H1 (cell line): Measurements from ENCODE around the gene TMEM140. TPM values are rescaled to one million over a fixed set of nuclear protein-coding genes. Genes with fewer than 3 reads are reported as not detected.

Source experiments
- CTCF ChIA-PET: fragments of 300-600 bp; sonication (Branson Sonifier 250); formaldehyde crosslinking; loops from one replicate; lab custom pipeline; 2021; ENCODE audit not compliant: partially characterized antibody; lab: Charles Lee
- POLR2A ChIA-PET: fragments of 300-600 bp; sonication (Branson Sonifier 250); formaldehyde crosslinking; loops from one replicate; lab custom pipeline; 2021; ENCODE audit warnings: inconsistent platforms; ENCODE audit not compliant: partially characterized antibody; lab: Charles Lee
- DNase-seq, 2 experiments: peaks; one replicate each; pipeline versions ENCODE4 v3.0.0 to v3.0.0-alpha.2; 2010 to 2022; ENCODE audit warnings: low spot score in 2 of 2, low read depth in 1 of 2, mixed read lengths in 1 of 2
- FAIRE-seq: peaks from 2 replicates; lab custom pipeline; 2011; peaks lifted over from hg19 to GRCh38; lab: Jason Lieb, UNC
- H2AFZ ChIP-seq: 2 replicates; pipeline ENCODE4 v1.8.1; 2012; ENCODE audit warnings: low read length, inconsistent platforms
- H2AK5ac ChIP-seq: 2 replicates; pipeline ENCODE4 v1.6.1; 2013; ENCODE audit warnings: low read depth, low read length
- H2BK120ac ChIP-seq: replicated peaks from 2 replicates; pipeline ENCODE3; 2013; ENCODE audit warnings: low read depth, low read length, inconsistent platforms
- H2BK12ac ChIP-seq: 2 replicates; pipeline ENCODE4 v1.6.1; 2013; ENCODE audit warnings: low read depth, low read length
- H2BK15ac ChIP-seq: 2 replicates; pipeline ENCODE4 v1.6.1; 2013; ENCODE audit warnings: low read length
- H2BK20ac ChIP-seq: 2 replicates; pipeline ENCODE4 v1.6.1; 2013; ENCODE audit warnings: low read length
- H2BK5ac ChIP-seq: 2 replicates; pipeline ENCODE4 v1.6.1; 2013; ENCODE audit warnings: low read depth, low read length
- H3K14ac ChIP-seq: 2 replicates; pipeline ENCODE4 v1.6.1; 2013; ENCODE audit warnings: inconsistent platforms; ENCODE audit not compliant: insufficient read length
- H3K18ac ChIP-seq: 2 replicates; pipeline ENCODE4 v1.6.1; 2013; ENCODE audit warnings: low read length; ENCODE audit errors: extremely low read depth
- H3K23ac ChIP-seq: 2 replicates; pipeline ENCODE4 v1.6.1; 2013; ENCODE audit warnings: inconsistent platforms; ENCODE audit not compliant: insufficient read length
- H3K23me2 ChIP-seq: 2 replicates; pipeline ENCODE4 v1.6.1; 2013; ENCODE audit warnings: low read depth, low read length
- H3K27ac ChIP-seq: 2 replicates; pipeline ENCODE4 v1.6.1; 2011; ENCODE audit warnings: low read depth, low read length, inconsistent platforms
- H3K27me3 ChIP-seq, 4 experiments: replicated peaks in 1 of 4; 1 replicate in 1 of 4; 2 replicates in 3 of 4; pipeline versions ENCODE4 v1.6.1 to v1.8.1; 2011 to 2013; ENCODE audit warnings: low read length in 3 of 4, mild to moderate bottlenecking in 3 of 4, inconsistent platforms in 2 of 4, mixed read lengths in 2 of 4, moderate library complexity in 1 of 4; ENCODE audit not compliant: control insufficient read depth in 3 of 4, insufficient read depth in 3 of 4; ENCODE audit errors: extremely low read depth in 1 of 4
- H3K36me3 ChIP-seq, 4 experiments: 2 replicates each; pipeline versions ENCODE4 v1.6.1 to v1.8.1; 2011 to 2013; ENCODE audit warnings: mild to moderate bottlenecking in 4 of 4, low read length in 3 of 4, moderate library complexity in 2 of 4, control low read depth in 1 of 4, inconsistent platforms in 1 of 4; ENCODE audit not compliant: insufficient read depth in 4 of 4, control insufficient read depth in 2 of 4
- H3K4ac ChIP-seq: replicated peaks from 2 replicates; pipeline ENCODE3; 2013; ENCODE audit warnings: low read length, low read depth, mixed read lengths, inconsistent platforms; ENCODE audit not compliant: insufficient read length
- H3K4me1 ChIP-seq, 4 experiments: replicated peaks in 1 of 4; 1 replicate in 1 of 4; 2 replicates in 3 of 4; pipeline versions ENCODE4 v1.6.1 to v1.8.1; 2011 to 2013; ENCODE audit warnings: low read length in 3 of 4, inconsistent platforms in 2 of 4, mixed read lengths in 1 of 4; ENCODE audit not compliant: insufficient read depth in 4 of 4, control insufficient read depth in 3 of 4
- H3K4me2 ChIP-seq, 2 experiments: 2 replicates each; pipeline versions ENCODE4 v1.6.1 to v1.8.1; 2011 to 2013; ENCODE audit warnings: low read depth in 2 of 2, low read length in 2 of 2, control low read depth in 1 of 2, inconsistent platforms in 1 of 2, mild to moderate bottlenecking in 1 of 2; ENCODE audit not compliant: insufficient read depth in 1 of 2
- H3K4me3 ChIP-seq, 4 experiments: fragments of 200-600, 300-600 bp in 1 of 4; sonication (generic), shearing (Covaris generic), sonication (Bioruptor Twin) in 1 of 4; 2 replicates each; pipeline versions ENCODE4 v1.5.1 to v1.8.1; 2011 to 2016; ENCODE audit warnings: low read length in 4 of 4, low read depth in 3 of 4, control low read depth in 2 of 4, inconsistent platforms in 2 of 4, mild to moderate bottlenecking in 2 of 4, mixed read lengths in 1 of 4, moderate library complexity in 1 of 4; ENCODE audit not compliant: insufficient read depth in 2 of 4; ENCODE audit errors: extremely low read depth in 1 of 4
- H3K56ac ChIP-seq: replicated peaks from 2 replicates; pipeline ENCODE3; 2013; ENCODE audit warnings: low read depth, mild to moderate bottlenecking, mixed read lengths, low read length, inconsistent platforms; ENCODE audit not compliant: insufficient read length
- H3K79me1 ChIP-seq: 2 replicates; pipeline ENCODE4 v1.6.1; 2013; ENCODE audit warnings: low read depth, low read length, control low read depth
- H3K79me2 ChIP-seq, 2 experiments: 2 replicates each; pipeline versions ENCODE4 v1.6.1 to v1.8.1; 2012 to 2013; ENCODE audit warnings: low read length in 2 of 2, mild to moderate bottlenecking in 2 of 2, inconsistent platforms in 1 of 2; ENCODE audit not compliant: insufficient read depth in 2 of 2, control insufficient read depth in 1 of 2
- H3K9ac ChIP-seq, 4 experiments: replicated peaks in 1 of 4; 1 replicate in 1 of 4; 2 replicates in 3 of 4; pipeline versions ENCODE4 v1.6.1 to v1.8.1; 2011 to 2013; ENCODE audit warnings: low read depth in 3 of 4, low read length in 3 of 4, control low read depth in 2 of 4, mild to moderate bottlenecking in 2 of 4, moderate library complexity in 2 of 4, inconsistent platforms in 1 of 4; ENCODE audit errors: extremely low read depth in 1 of 4
- H3K9me3 ChIP-seq, 2 experiments: 2 replicates each; pipeline versions ENCODE4 v1.6.1 to v1.8.1; 2012 to 2013; ENCODE audit warnings: mild to moderate bottlenecking in 2 of 2, moderate library complexity in 2 of 2, control low read depth in 1 of 2, inconsistent platforms in 1 of 2, low read depth in 1 of 2, low read length in 1 of 2, mixed read lengths in 1 of 2; ENCODE audit not compliant: insufficient read depth in 2 of 2
- H4K20me1 ChIP-seq, 2 experiments: replicated peaks in 1 of 2; 2 replicates each; pipeline versions ENCODE3 to v1.8.1; 2011 to 2013; ENCODE audit warnings: inconsistent platforms in 2 of 2, low read length in 2 of 2, mild to moderate bottlenecking in 1 of 2; ENCODE audit not compliant: insufficient read depth in 2 of 2, control insufficient read depth in 1 of 2
- H4K5ac ChIP-seq: 2 replicates; pipeline ENCODE4 v1.6.1; 2013; ENCODE audit warnings: low read length, low read depth, mixed read lengths, inconsistent platforms; ENCODE audit not compliant: insufficient read length
- H4K8ac ChIP-seq: 2 replicates; pipeline ENCODE4 v1.8.0; 2013; ENCODE audit warnings: mild to moderate bottlenecking, moderate library complexity, low read length, inconsistent platforms; ENCODE audit not compliant: insufficient read depth; ENCODE audit errors: extremely low read depth
- H4K91ac ChIP-seq: replicated peaks from 2 replicates; pipeline ENCODE3; 2013; ENCODE audit warnings: low read length, mixed read lengths, inconsistent platforms; ENCODE audit not compliant: insufficient read length
- ASH2L ChIP-seq: fragments of 200-600, 300-600 bp; sonication (generic); IDR thresholded peaks from one replicate; pipeline ENCODE4 v1.7.1; 2017; ENCODE audit warnings: low read length
- CEBPB ChIP-seq: IDR thresholded peaks from 2 replicates; pipeline ENCODE4 v1.6.1; 2012; ENCODE audit warnings: low read depth, low read length
- CHD1 ChIP-seq: IDR thresholded peaks from 2 replicates; pipeline ENCODE4 v1.6.1; 2012; ENCODE audit warnings: low read depth, low read length, improper control_type of control experiment
- CTBP2 ChIP-seq: IDR thresholded peaks from 2 replicates; pipeline ENCODE4 v1.7.0; 2011; ENCODE audit warnings: borderline replicate concordance, mild to moderate bottlenecking, moderate library complexity, mixed read lengths, low read length; ENCODE audit not compliant: insufficient read depth, insufficient read length
- CTCF ChIP-seq, 3 experiments: IDR thresholded peaks; 1 replicate in 2 of 3; 2 replicates in 1 of 3; pipeline versions ENCODE4 v1.5.1 to v1.6.1; 2011; ENCODE audit warnings: low read length in 3 of 3, mild to moderate bottlenecking in 3 of 3, inconsistent platforms in 2 of 3, low read depth in 1 of 3, moderate library complexity in 1 of 3; ENCODE audit not compliant: insufficient read depth in 1 of 3; ENCODE audit errors: control extremely low read depth in 1 of 3
- EZH2 ChIP-seq: fragments of 200-600 bp; sonication (generic); IDR thresholded peaks from 2 replicates; pipeline ENCODE4 v1.7.1; 2012; ENCODE audit warnings: low read depth, mild to moderate bottlenecking, moderate library complexity, low read length, inconsistent platforms; ENCODE audit not compliant: severe bottlenecking
- POLR2A ChIP-seq, 2 experiments: IDR thresholded peaks; 1 replicate in 1 of 2; 2 replicates in 1 of 2; pipeline ENCODE4 v1.6.1; 2011; ENCODE audit warnings: low read depth in 2 of 2, low read length in 2 of 2, mild to moderate bottlenecking in 2 of 2; ENCODE audit errors: control extremely low read depth in 1 of 2
- SAP30 ChIP-seq: fragments of 300-600 bp; sonication (generic); IDR thresholded peaks from 2 replicates; pipeline ENCODE4 v1.7.1; 2012; ENCODE audit warnings: low read length, moderate library complexity, mild to moderate bottlenecking, inconsistent platforms; ENCODE audit not compliant: insufficient read depth, insufficient replicate concordance
- SIX5 ChIP-seq: IDR thresholded peaks from 2 replicates; pipeline ENCODE4 v1.6.1; 2011; ENCODE audit warnings: mild to moderate bottlenecking, low read depth, low read length
- TAF1 ChIP-seq: IDR thresholded peaks from 2 replicates; pipeline ENCODE4 v1.6.1; 2011; ENCODE audit warnings: mild to moderate bottlenecking, low read depth, low read length
- WGBS, 2 experiments: shearing (Covaris generic) in 1 of 2; methylation state at CpG; one replicate each; pipeline versions ENCODE4 v1.1.6 to v1.1.7; 2013 to 2015; ENCODE audit warnings: low lambda C conversion rate in 2 of 2, mixed read lengths in 2 of 2, inconsistent platforms in 1 of 2, low coverage in 1 of 2, missing lambda C conversion rate in 1 of 2; ENCODE audit not compliant: insufficient replicate concordance in 2 of 2, insufficient coverage in 1 of 2, insufficient read length in 1 of 2; ENCODE audit errors: extremely low coverage in 1 of 2, missing lambda C conversion rate in 1 of 2; 5-methylcytosine and 5-hydroxymethylcytosine counted together
- polyA plus RNA-seq, 7 experiments: library from polyadenylated mRNA; depleted of rRNA in 3 of 7; stranded (reverse) in 5 of 7; unstranded in 2 of 7; fragments of >200 nt in 5 of 7; fragments of 200-250 nt in 2 of 7; gene quantifications; 1 replicate in 5 of 7; 2 replicates in 1 of 7; 4 replicates in 1 of 7; pipeline versions ENCODE4 v1.2.1 to v1.2.3, GENCODE V29; 2011 to 2013; ENCODE audit warnings: missing spikeins in 2 of 7, mixed read lengths in 2 of 7
- total RNA-seq: library from RNA; stranded (reverse); fragmentation: NEBNext Ultra II Directional; extraction: Animal tissue kit (Norgen Biotek cat#: 25700); gene quantifications from 2 replicates; pipeline ENCODE4 v1.2.1, GENCODE V29; 2021
- TF ChIP-seq, protein P1 (sequence below): IDR thresholded peaks from 2 replicates; pipeline ENCODE4 v1.6.1; 2012; ENCODE audit warnings: inconsistent platforms

TMEM140 gene
- total and polyA plus RNA-seq, 2 of the 8 experiments (the other 6 are each of a cell fraction or from before 2014, with no cell fraction given), result not detected

DNA sequence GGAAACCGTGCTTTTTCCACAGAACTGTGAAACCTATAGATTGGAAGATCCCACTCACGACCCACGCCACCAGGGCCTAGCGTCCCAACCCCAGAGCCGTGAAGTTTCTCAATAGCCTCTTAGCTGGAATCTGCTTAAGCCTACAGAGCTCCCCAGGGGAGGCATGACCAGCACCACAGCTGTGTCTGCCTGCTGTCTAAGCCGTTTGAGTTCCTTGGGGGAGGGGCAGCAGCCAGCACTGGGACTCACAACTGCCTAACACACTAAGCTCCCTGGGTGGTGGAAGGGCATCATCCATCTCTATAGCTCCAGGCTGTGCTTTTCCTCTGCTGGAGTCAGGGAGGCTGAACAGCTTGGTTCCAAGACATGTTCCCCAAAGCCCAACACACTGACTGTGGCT lies 26.0 kb upstream of the TMEM140 start:
- Histone ChIP-seq H3K14ac (no peak overlapping the region), H3K23ac (no peak overlapping the region), H3K56ac (no peak overlapping the region), H3K79me2 (no peaks in the 10 kb centered on the region), H3K9me3 (no peaks in the 10 kb centered on the region), H2BK5ac (no peak overlapping the region), H3K18ac (no peak overlapping the region), H3K4me3 (no peak overlapping the region), H2BK15ac (no peak overlapping the region), H4K5ac (no peak overlapping the region), H2AFZ (no peak overlapping the region), H4K20me1 (no peaks in the 10 kb centered on the region), H3K36me3 (no peaks in the 10 kb centered on the region), H3K4ac (no peak overlapping the region), H3K9ac (no peak overlapping the region), H2BK20ac (no peak overlapping the region), H3K27ac (no peak overlapping the region), H3K4me1 (no peaks in the 10 kb centered on the region), H2AK5ac (no peak overlapping the region), H4K91ac (no peak overlapping the region), H4K8ac (no peak overlapping the region; the same call in 1 of the 2 replicates), H2BK120ac (no peak overlapping the region), H3K23me2 (no peaks in the 10 kb centered on the region), H3K27me3 (no peaks in the 10 kb centered on the region), H3K4me2 (no peak overlapping the region), H2BK12ac (no peak overlapping the region), H3K79me1 (no peaks in the 10 kb centered on the region)
- 80% methylated on average over 6 of the region's 6 CpGs; no CpG with 5 or more reads in 1 of the 2 experiments for WGBS, 2 experiments
- POLR2A ChIA-PET, result no interaction called here
- DNase-seq, result no peak
- FAIRE-seq, result no peak
- CTCF ChIA-PET, result no interaction called here
- TF ChIP-seq CTCF (IDR thresholded peaks at IDR 0.05; ENCODE audit: control extremely low read depth in 1 of 3, insufficient read depth in 1 of 3, low read depth in 1 of 3, low read length in 3 of 3), result no peak
- no peak for TF ChIP-seq EZH2
- TF ChIP-seq, protein P1, sequence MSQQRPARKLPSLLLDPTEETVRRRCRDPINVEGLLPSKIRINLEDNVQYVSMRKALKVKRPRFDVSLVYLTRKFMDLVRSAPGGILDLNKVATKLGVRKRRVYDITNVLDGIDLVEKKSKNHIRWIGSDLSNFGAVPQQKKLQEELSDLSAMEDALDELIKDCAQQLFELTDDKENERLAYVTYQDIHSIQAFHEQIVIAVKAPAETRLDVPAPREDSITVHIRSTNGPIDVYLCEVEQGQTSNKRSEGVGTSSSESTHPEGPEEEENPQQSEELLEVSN, result no peak
- no peak for TF ChIP-seq CEBPB
- no peak for TF ChIP-seq TAF1
- no peak for TF ChIP-seq CHD1
- TF ChIP-seq ASH2L, result no peak
- no peak for TF ChIP-seq SAP30
- TF ChIP-seq CTBP2, result no peak
- no peak for TF ChIP-seq POLR2A (IDR thresholded peaks at IDR 0.05; ENCODE audit: control extremely low read depth in 1 of 2, low read depth in 2 of 2, low read length in 2 of 2)
- no peak for TF ChIP-seq SIX5
